K562 (cell line): Measurements from ENCODE around the gene PDE3A.

ENCODE experiments used
- CLOCK ChIP-seq: fragments of 250-450 bp; sonication (Bioruptor Pico); IDR thresholded peaks from 2 replicates; pipeline ENCODE4 v1.4.0; 2020; ENCODE audit warnings: mild to moderate bottlenecking, moderate library complexity, borderline replicate concordance
- IRF2 ChIP-seq: sonication (generic); formaldehyde crosslinking; IDR thresholded peaks from 2 replicates; pipeline ENCODE4 v1.8.1; 2022; ENCODE audit warnings: mild to moderate bottlenecking, missing genetic modification reagents
- NFXL1 ChIP-seq: fragments of 450-650 bp; formaldehyde crosslinking; IDR thresholded peaks from 2 replicates; pipeline ENCODE4 v1.4.0; 2021; ENCODE audit warnings: mild to moderate bottlenecking
- RAD21 ChIP-seq, 2 experiments: fragments of 250-450 bp in 1 of 2; fragments of 450-650 bp in 1 of 2; sonication (Bioruptor Pico) in 1 of 2; formaldehyde crosslinking in 1 of 2; IDR thresholded peaks in 1 of 2; conservative IDR thresholded peaks in 1 of 2; 2 replicates each; pipeline versions ENCODE4 v1.4.0 to v1.8.0; 2020 to 2022; ENCODE audit warnings: mild to moderate bottlenecking in 2 of 2, moderate library complexity in 1 of 2
- TAF1 ChIP-seq: IDR thresholded peaks from 2 replicates; pipeline ENCODE4 v1.6.1; 2011; ENCODE audit warnings: mild to moderate bottlenecking, low read length, moderate library complexity; ENCODE audit not compliant: insufficient read depth, control insufficient read depth, severe bottlenecking; ENCODE audit errors: extremely low read depth
- VEZF1 ChIP-seq: fragments of 200-800 bp; sonication (Bioruptor generic); IDR thresholded peaks from 2 replicates; pipeline ENCODE4 v1.6.1; 2017; ENCODE audit warnings: missing genetic modification characterization, missing compliant biosample characterization
- TF ChIP-seq, protein P1 (sequence below): sonication (generic); formaldehyde crosslinking; IDR thresholded peaks from 2 replicates; pipeline ENCODE4 v1.8.1; 2023; ENCODE audit warnings: mild to moderate bottlenecking, missing genetic modification reagents

DNA sequence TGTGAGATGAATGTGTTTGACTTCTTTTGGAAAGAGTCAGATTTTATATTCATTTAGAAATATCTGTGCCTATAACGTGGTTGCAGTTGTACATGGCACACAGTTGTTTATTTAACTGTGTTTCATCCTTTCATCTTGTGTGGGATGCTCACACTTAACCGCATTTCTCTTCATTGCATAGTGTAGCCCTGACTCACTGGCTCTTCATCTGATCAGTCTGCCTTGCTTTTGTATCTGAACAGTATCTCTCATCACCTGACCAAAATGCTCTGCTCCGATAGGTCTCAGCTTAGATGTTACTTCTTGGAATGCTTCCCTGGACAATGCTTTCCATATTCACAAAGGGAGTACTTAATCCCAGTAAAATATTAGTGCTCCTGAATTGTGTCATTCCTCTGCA, 83.4 kb downstream of the PDE3A start:
- TF ChIP-seq, protein P1, sequence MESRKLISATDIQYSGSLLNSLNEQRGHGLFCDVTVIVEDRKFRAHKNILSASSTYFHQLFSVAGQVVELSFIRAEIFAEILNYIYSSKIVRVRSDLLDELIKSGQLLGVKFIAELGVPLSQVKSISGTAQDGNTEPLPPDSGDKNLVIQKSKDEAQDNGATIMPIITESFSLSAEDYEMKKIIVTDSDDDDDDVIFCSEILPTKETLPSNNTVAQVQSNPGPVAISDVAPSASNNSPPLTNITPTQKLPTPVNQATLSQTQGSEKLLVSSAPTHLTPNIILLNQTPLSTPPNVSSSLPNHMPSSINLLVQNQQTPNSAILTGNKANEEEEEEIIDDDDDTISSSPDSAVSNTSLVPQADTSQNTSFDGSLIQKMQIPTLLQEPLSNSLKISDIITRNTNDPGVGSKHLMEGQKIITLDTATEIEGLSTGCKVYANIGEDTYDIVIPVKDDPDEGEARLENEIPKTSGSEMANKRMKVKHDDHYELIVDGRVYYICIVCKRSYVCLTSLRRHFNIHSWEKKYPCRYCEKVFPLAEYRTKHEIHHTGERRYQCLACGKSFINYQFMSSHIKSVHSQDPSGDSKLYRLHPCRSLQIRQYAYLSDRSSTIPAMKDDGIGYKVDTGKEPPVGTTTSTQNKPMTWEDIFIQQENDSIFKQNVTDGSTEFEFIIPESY (CRISPR knock-in tag) = no peak
- no peak for TF ChIP-seq TAF1
- no peak for TF ChIP-seq RAD21 (CRISPR knock-in tag; conservative IDR thresholded peaks at IDR 0.05 in 1 of 2, IDR thresholded peaks at IDR 0.05 in 1 of 2)
- no peak for TF ChIP-seq CLOCK (CRISPR knock-in tag)
- no peak for TF ChIP-seq IRF2 (CRISPR knock-in tag)
- no peak for TF ChIP-seq VEZF1 (CRISPR knock-in tag)
- TF ChIP-seq NFXL1 (CRISPR knock-in tag) = no peak
